A549 (cell line): Measurements from ENCODE around the gene CPHXL2. TPM values are rescaled to one million over a fixed set of nuclear protein-coding genes. Genes with fewer than 3 reads are reported as not detected.

Source experiments
- ATAC-seq, 2 experiments: fragments of 200-7000 bp in 1 of 2; fragments of >200 bp in 1 of 2; cut with Nextera tagmentation in 1 of 2; cut with Tn5 transposase in 1 of 2; 3 replicates each; pipeline versions ENCODE4 v1.8.0 to v1.9.1; 2018 to 2020; ENCODE audit warnings: mild to moderate bottlenecking in 1 of 2, moderate library complexity in 1 of 2
- CTCF ChIA-PET: fragments of 300-600 bp; sonication (Branson Sonifier 250); formaldehyde crosslinking; extraction: SDS; loops from one replicate; lab custom pipeline; 2021; ENCODE audit warnings: antibody characterized with exemption, inconsistent platforms; lab: Yijun Ruan, JAX
- POLR2A ChIA-PET: fragments of 350-600 bp; formaldehyde crosslinking; extraction: SDS; loops from one replicate; lab custom pipeline; 2021; ENCODE audit warnings: antibody characterized with exemption, inconsistent platforms; lab: Yijun Ruan, JAX
- DNase-seq, 2 experiments: peaks; one replicate each; pipeline versions ENCODE4 v3.0.0 to v3.0.0-alpha.2; 2011 to 2016; ENCODE audit warnings: low read depth in 1 of 2, low spot score in 1 of 2
- FAIRE-seq: peaks from 2 replicates; lab custom pipeline; 2011; peaks lifted over from hg19 to GRCh38; lab: Jason Lieb, UNC
- H3K27ac ChIP-seq, 2 experiments: fragments of >200 bp; sonication (Bioruptor Twin); formaldehyde crosslinking; 3 replicates each; pipeline ENCODE4 v1.5.1; 2016 to 2017
- H3K4me1 ChIP-seq: fragments of >200 bp; sonication (Bioruptor Twin); formaldehyde crosslinking; 3 replicates; pipeline ENCODE4 v1.6.1; 2016
- H3K4me2 ChIP-seq: fragments of >200 bp; sonication (Bioruptor Twin); formaldehyde crosslinking; 3 replicates; pipeline ENCODE4 v1.6.1; 2016
- H3K4me3 ChIP-seq: fragments of >200 bp; sonication (Bioruptor Twin); formaldehyde crosslinking; 3 replicates; pipeline ENCODE4 v1.5.1; 2016
- H3K9me3 ChIP-seq: fragments of >200 bp; sonication (Bioruptor Twin); formaldehyde crosslinking; 3 replicates; pipeline ENCODE4 v1.6.1; 2016
- ATOH8 ChIP-seq: fragments of 250-450 bp; sonication (Bioruptor Pico); IDR thresholded peaks from 2 replicates; pipeline ENCODE4 v1.5.0; 2020; ENCODE audit warnings: low read depth, mild to moderate bottlenecking, moderate library complexity
- CEBPB ChIP-seq, 2 experiments: fragments of >200 bp in 1 of 2; sonication (Bioruptor Twin) in 1 of 2; formaldehyde crosslinking in 1 of 2; IDR thresholded peaks; 2 replicates each; pipeline ENCODE4 v1.6.1; 2012 to 2016
- CHD2 ChIP-seq: fragments of 150-350 bp; IDR thresholded peaks from 2 replicates; pipeline ENCODE4 v1.6.1; 2014; ENCODE audit warnings: low read length; ENCODE audit not compliant: partially characterized antibody
- CTCF ChIP-seq: fragments of >200 bp; sonication (Bioruptor Twin); formaldehyde crosslinking; IDR thresholded peaks from 3 replicates; pipeline ENCODE4 v1.5.1; 2016
- EHMT2 ChIP-seq: fragments of 200-600 bp; sonication (generic); IDR thresholded peaks from 2 replicates; pipeline ENCODE4 v1.6.1; 2016; ENCODE audit warnings: antibody characterized with exemption, low read depth, mild to moderate bottlenecking, moderate library complexity
- EP300 ChIP-seq, 2 experiments: fragments of >200 bp; sonication (Bioruptor Twin); formaldehyde crosslinking; IDR thresholded peaks; 2 replicates in 1 of 2; 3 replicates in 1 of 2; pipeline ENCODE4 v1.6.1; 2016 to 2017
- FOXS1 ChIP-seq: fragments of 250-450 bp; sonication (Bioruptor Pico); IDR thresholded peaks from 2 replicates; pipeline ENCODE4 v1.5.0; 2020; ENCODE audit warnings: mild to moderate bottlenecking, moderate library complexity
- HDAC2 ChIP-seq: fragments of 200-600 bp; sonication (generic); IDR thresholded peaks from 2 replicates; pipeline ENCODE4 v1.6.1; 2016
- HEYL ChIP-seq: fragments of 250-450 bp; sonication (Bioruptor Pico); IDR thresholded peaks from 2 replicates; pipeline ENCODE4 v1.8.0; 2021; ENCODE audit warnings: mild to moderate bottlenecking, moderate library complexity
- HOXB5 ChIP-seq: fragments of 250-450 bp; sonication (Bioruptor Pico); IDR thresholded peaks from 2 replicates; pipeline ENCODE4 v1.5.0; 2020; ENCODE audit warnings: mild to moderate bottlenecking, moderate library complexity
- KDM5A ChIP-seq: fragments of 200-600 bp; sonication (generic); IDR thresholded peaks from 2 replicates; pipeline ENCODE4 v1.6.1; 2016; ENCODE audit warnings: antibody characterized with exemption, mild to moderate bottlenecking
- NFE2L2 ChIP-seq: fragments of 150-350 bp; conservative IDR thresholded peaks from 2 replicates; pipeline ENCODE4 v1.6.1; 2014; ENCODE audit warnings: low read length
- NR3C1 ChIP-seq: fragments of >200 bp; sonication (Bioruptor Twin); formaldehyde crosslinking; IDR thresholded peaks from 3 replicates; pipeline ENCODE4 v1.6.1; 2017
- POLR2A ChIP-seq: IDR thresholded peaks from 2 replicates; pipeline ENCODE4 v1.6.1; 2012; ENCODE audit warnings: mild to moderate bottlenecking, low read length
- RARB ChIP-seq: fragments of 250-450 bp; sonication (Bioruptor Pico); IDR thresholded peaks from 2 replicates; pipeline ENCODE4 v1.8.0; 2021; ENCODE audit warnings: mild to moderate bottlenecking, moderate library complexity
- REST ChIP-seq: fragments of 200-600 bp; sonication (generic); IDR thresholded peaks from 2 replicates; pipeline ENCODE4 v1.6.1; 2016; ENCODE audit warnings: antibody characterized with exemption, mild to moderate bottlenecking, moderate library complexity
- RFX5 ChIP-seq: fragments of 450-650 bp; IDR thresholded peaks from 2 replicates; pipeline ENCODE4 v1.7.1; 2014; ENCODE audit warnings: antibody characterized with exemption, mild to moderate bottlenecking, moderate library complexity
- ZFP36 ChIP-seq: fragments of 450-650 bp; IDR thresholded peaks from 2 replicates; pipeline ENCODE4 v1.6.1; 2014; ENCODE audit warnings: borderline replicate concordance; ENCODE audit not compliant: partially characterized antibody
- WGBS: methylation state at CpG from one replicate; pipeline ENCODE4 v1.1.6; 2017; ENCODE audit errors: missing lambda C conversion rate; 5-methylcytosine and 5-hydroxymethylcytosine counted together
- polyA plus RNA-seq, 4 experiments: library from polyadenylated mRNA; depleted of rRNA in 3 of 4; stranded (reverse); fragments of >200 nt; fragmentation: RNase III in 1 of 4; extraction: RNeasy Plus Mini Kit Qiagen cat#74134 plus additional on column Dnase treatment in 1 of 4; gene quantifications; 2 replicates in 3 of 4; 3 replicates in 1 of 4; pipeline ENCODE4 v1.2.3, GENCODE V29; 2011 to 2017

Gene CPHXL2
- polyA plus RNA-seq, 2 of the 4 experiments (the other 2 are of a cell fraction) = not detected

- TF ChIP-seq REST (no peak), POLR2A (peak; percentile 90)
Measured at GRCh38 chr16:75647492-75648264, 29.1 kb downstream of the CPHXL2 start, which contains the start of the genes KARS1 and TERF2IP (continued).

- WGBS = under 1% methylated on average over 11 of the region's 18 CpGs
- TF ChIP-seq HDAC2 (0 out of 2 replicates have a peak, but pooled peaks have one; percentile 49), CEBPB (IDR thresholded peaks at IDR 0.05) (no peak)
- Histone ChIP-seq H3K4me3 (peak overlapping the region; percentile 71), H3K4me1 (peaks cover 22% of the 10 kb centered on the region; the same call in 2 of the 3 replicates), H3K4me2 (peak overlapping the region; percentile 73), H3K27ac (peak overlapping the region; percentile 92 to 96), H3K9me3 (no peaks in the 10 kb centered on the region)
- CTCF ChIA-PET = interaction anchor here (0.8 to 1.7 kb wide), 3 partner anchors 11 to 130 kb away, joined by 3 to 7 read pairs (median 4); no protein-coding TSS in a partner anchor
- FAIRE-seq = no peak
- POLR2A ChIA-PET = interaction anchor here (0.6 to 2.1 kb wide), 9 partner anchors 9 to 130 kb away, joined by 3 to 17 read pairs (median 4); partner anchors contain the start of genes ADAT1 and GABARAPL2
- peak; percentile 55 to 65 for ATAC-seq
- no peak for DNase-seq
Measured at GRCh38 chr16:75647112-75647491, 29.7 kb downstream of the CPHXL2 start.

GRCh38 chr16:75644240-75645012, 32.4 kb downstream of the CPHXL2 start:
- no peaks in the 10 kb centered on the region for H3K9me3 ChIP-seq
- ChIA-PET POLR2A (no interaction called here), CTCF (interaction anchor here (0.9 to 1.6 kb wide), 3 partner anchors 11 to 127 kb away, joined by 3 to 6 read pairs (median 5); no protein-coding TSS in a partner anchor)
- WGBS = 92% methylated on average over 7 of the region's 7 CpGs
- no peak overlapping the region for H3K4me2 ChIP-seq
- ATAC-seq (no peak), DNase-seq (no peak), FAIRE-seq (no peak)
- no peak overlapping the region for H3K27ac ChIP-seq
- TF ChIP-seq ZFP36 = no peak
- TF ChIP-seq NR3C1 = no peak
- TF ChIP-seq EP300 (IDR thresholded peaks at IDR 0.05) = no peak
- no peak for TF ChIP-seq RFX5
- no peak for TF ChIP-seq RARB (CRISPR knock-in tag)
- no peak for TF ChIP-seq ATOH8
- TF ChIP-seq EHMT2 = no peak
- TF ChIP-seq CTCF = no peak
- TF ChIP-seq HOXB5 = no peak
- TF ChIP-seq FOXS1 = no peak
- TF ChIP-seq KDM5A = no peak
- TF ChIP-seq CHD2 = no peak
- TF ChIP-seq NFE2L2 = no peak
- no peak for TF ChIP-seq HEYL (CRISPR knock-in tag)
- peaks cover 11% of the 10 kb centered on the region; the same call in 2 of the 3 replicates for H3K4me1 ChIP-seq
- no peak overlapping the region for H3K4me3 ChIP-seq
